Pancreas (tissue), 10 donors: Measurements from ENCODE around the gene PRDM15. TPM values are rescaled to one million over a fixed set of nuclear protein-coding genes. Genes with fewer than 3 reads are reported as not detected.

Source experiments
- ATAC-seq, 4 donors: fragments of 200-7000 bp; cut with Tn5 transposase; one replicate each; pipeline versions ENCODE4 v1.8.0 to v1.9.1; 2020; ENCODE audit warnings: mild to moderate bottlenecking in 4 of 4, moderate library complexity in 4 of 4
- DNase-seq, 6 donors: peaks; one replicate each; pipeline ENCODE4 v3.0.0-alpha.2; 2020
- FAIRE-seq: peaks from 2 replicates; lab custom pipeline; 2012; peaks lifted over from hg19 to GRCh38; lab: Jason Lieb, UNC
- H3K27ac ChIP-seq, 4 donors: fragments of 200-600 bp; sonication (generic); 1 replicate in 3 of 4; 2 replicates in 1 of 4; pipeline versions ENCODE4 v1.5.0 to v1.8.0; 2020
- H3K27me3 ChIP-seq, 4 donors: fragments of 200-600 bp; one replicate each; pipeline ENCODE4 v1.8.0; 2021
- H3K36me3 ChIP-seq, 3 donors: fragments of 200-600 bp; sonication (generic) in 1 of 3; one replicate each; pipeline versions ENCODE4 v1.5.0 to v1.8.0; 2020 to 2021
- H3K4me1 ChIP-seq, 3 donors: fragments of 200-600 bp; one replicate each; pipeline ENCODE4 v1.8.0; 2021
- H3K4me3 ChIP-seq, 4 donors: fragments of 200-600 bp; sonication (generic) in 2 of 4; one replicate each; pipeline versions ENCODE4 v1.5.0 to v1.8.0; 2020 to 2021
- H3K9me3 ChIP-seq, 4 donors: fragments of 200-600 bp; one replicate each; pipeline ENCODE4 v1.8.0; 2021
- CTCF ChIP-seq, 4 donors: fragments of 200-600 bp; sonication (generic) in 3 of 4; IDR thresholded peaks; one replicate each; pipeline versions ENCODE4 v1.5.0 to v1.8.0; 2021; ENCODE audit warnings: antibody characterized with exemption in 4 of 4
- WGBS, 2 donors: extraction: QIAGEN DNeasy Blood & Tissue Kit; methylation state at CpG; one replicate each; pipeline ENCODE4 v1.1.7; 2013; 5-methylcytosine and 5-hydroxymethylcytosine counted together
- intact Hi-C, 3 donors: fragments of 100-400 bp; cut with DNase I; formaldehyde crosslinking; loops; one replicate each; pipeline versions ENCODE4 v1.11.1 to v1.14.2; 2022
- polyA plus RNA-seq, 2 donors: library from polyadenylated mRNA; stranded (reverse); fragments of 200-250 nt; gene quantifications; one replicate each; pipeline ENCODE4 v1.2.3, GENCODE V29; 2013
- total RNA-seq, 6 donors: library from RNA; stranded (reverse); fragmentation: NEBNext Ultra II Directional in 4 of 6; extraction: Animal tissue kit (Norgen Biotek cat#: 25700) in 4 of 6; gene quantifications; one replicate each; pipeline versions ENCODE4 v1.2.1 to v1.2.4, GENCODE V29; 2021 to 2023
- donor health status: healthy with polysubstance abuse.
- donor health status: DM: no; HTN: no; CAD: no; lungs with moderate emphysema.
- donor health status: DM: no; HTN: no; CAD: no.
- donor health status: control.
- donor health status: control.
- donor health status: Bipolar disorder and iron deficiency.
- donor health status: DM: yes; HTN: yes; CAD: no.
- donor health status: DM: no; HTN: no; CAD: no.
- donor health status: DM: no; HTN: no; CAD: no.
- donor health status: DM: yes; HTN: yes; CAD: no.

Gene PRDM15
- total and polyA plus RNA-seq, 8 donors, result 1.6 to 3.9 (median 3.4) TPM

- no peaks in the 10 kb centered on the region for H3K27me3 ChIP-seq
- no peak for TF ChIP-seq CTCF (IDR thresholded peaks at IDR 0.05)
- H3K4me1 ChIP-seq, result no peaks in the 10 kb centered on the region
- no peak for FAIRE-seq
- H3K4me3 ChIP-seq, result no peak overlapping the region
- no peak for ATAC-seq
- peaks cover 0 to 3% (median 0%) of the 10 kb centered on the region in 3 donors for H3K36me3 ChIP-seq
- WGBS, 2 donors, result 90 to 93% methylated on average over 16 of the region's 16 CpGs
- H3K27ac ChIP-seq, result no peak overlapping the region
- no peaks in the 10 kb centered on the region for H3K9me3 ChIP-seq
- intact Hi-C loops, result no loop called here
- DNase-seq, result no peak
Observed at GRCh38 chr21:41892726-41893125, 13.6 kb upstream of the PRDM15 start.

GRCh38 chr21:41891132-41891531 is 12.0 kb upstream of the PRDM15 start:
- Histone ChIP-seq H3K27me3 (no peaks in the 10 kb centered on the region), H3K4me3 (no peak overlapping the region), H3K36me3 (peaks cover 0 to 3% (median 0%) of the 10 kb centered on the region in 3 donors), H3K9me3 (no peaks in the 10 kb centered on the region), H3K27ac (no peak overlapping the region), H3K4me1 (peaks cover 0 to 4% (median 0%) of the 10 kb centered on the region in 3 donors)
- no peak for TF ChIP-seq CTCF (IDR thresholded peaks at IDR 0.05)
- 65 to 78% methylated on average over 5 of the region's 5 CpGs for WGBS, 2 donors
- DNase-seq (no peak), FAIRE-seq (no peak), ATAC-seq (no peak)
- intact Hi-C loops, result no loop called here

- intact Hi-C loops, result no loop called here
- 63 to 75% methylated on average over 6 of the region's 6 CpGs for WGBS, 2 donors
Observed at GRCh38 chr21:41890355-41890754, 11.2 kb upstream of the PRDM15 start.

GRCh38 chr21:41888749-41889376 is 9.7 kb upstream of the PRDM15 start:
- intact Hi-C loops, result loop anchor here in 1 of 3 donors (10.0 kb wide), 1 partner anchor 64 kb away; no protein-coding TSS in a partner anchor
- Histone ChIP-seq H3K27me3 (no peaks in the 10 kb centered on the region), H3K9me3 (no peaks in the 10 kb centered on the region), H3K36me3 (no peaks in the 10 kb centered on the region), H3K4me3 (no peak overlapping the region), H3K27ac (no peak overlapping the region), H3K4me1 (peaks cover 0 to 5% (median 0%) of the 10 kb centered on the region in 3 donors)
- no peak for TF ChIP-seq CTCF (IDR thresholded peaks at IDR 0.05)
- no peak for FAIRE-seq
- no peak for DNase-seq
- WGBS, 2 donors, result 83% methylated on average over 13 of the region's 13 CpGs
- ATAC-seq, result no peak

More at GRCh38 chr21:41890355-41890754, 11.2 kb upstream of the PRDM15 start:
- ATAC-seq (no peak), FAIRE-seq (no peak), DNase-seq (no peak)
- Histone ChIP-seq H3K36me3 (no peaks in the 10 kb centered on the region), H3K27me3 (no peaks in the 10 kb centered on the region), H3K4me1 (peaks cover 0 to 5% (median 0%) of the 10 kb centered on the region in 3 donors), H3K4me3 (no peak overlapping the region), H3K27ac (no peak overlapping the region), H3K9me3 (no peaks in the 10 kb centered on the region)
- no peak for TF ChIP-seq CTCF (IDR thresholded peaks at IDR 0.05)

GRCh38 chr21:41887667-41888066 is 8.5 kb upstream of the PRDM15 start:
- no peaks in the 10 kb centered on the region for H3K9me3 ChIP-seq
- H3K27ac ChIP-seq, result no peak overlapping the region
- H3K27me3 ChIP-seq, result no peaks in the 10 kb centered on the region
- intact Hi-C loops, result loop anchor here in 1 of 3 donors (10.0 kb wide), 1 partner anchor 63 kb away; no protein-coding TSS in a partner anchor
- no peak overlapping the region for H3K4me3 ChIP-seq
- DNase-seq (no peak), FAIRE-seq (no peak), ATAC-seq (no peak)
- no peak for TF ChIP-seq CTCF (IDR thresholded peaks at IDR 0.05)
- 96 to 97% methylated on average over 5 of the region's 5 CpGs for WGBS, 2 donors
- H3K4me1 ChIP-seq, result peaks cover 0 to 5% (median 0%) of the 10 kb centered on the region in 3 donors
- H3K36me3 ChIP-seq, result no peaks in the 10 kb centered on the region
